Stimulated activated CD4-positive, alpha-beta T cell treated with anti-CD3 and anti-CD28 coated beads, Interleukin-2, amount 100 ng/mL, for 48 hours (primary cell): ENCODE data around the gene TMPRSS11B.
"Not testable (repeated sequence)": the region's sequence is repeated elsewhere in the genome, so short reads cannot be mapped to it uniquely, and the experiment has no call there.

Experiments used
- DNase-seq, 2 donors: peaks; one replicate each; pipeline ENCODE4 v3.0.0-alpha.2; 2020

The TMPRSS11B gene

DNA sequence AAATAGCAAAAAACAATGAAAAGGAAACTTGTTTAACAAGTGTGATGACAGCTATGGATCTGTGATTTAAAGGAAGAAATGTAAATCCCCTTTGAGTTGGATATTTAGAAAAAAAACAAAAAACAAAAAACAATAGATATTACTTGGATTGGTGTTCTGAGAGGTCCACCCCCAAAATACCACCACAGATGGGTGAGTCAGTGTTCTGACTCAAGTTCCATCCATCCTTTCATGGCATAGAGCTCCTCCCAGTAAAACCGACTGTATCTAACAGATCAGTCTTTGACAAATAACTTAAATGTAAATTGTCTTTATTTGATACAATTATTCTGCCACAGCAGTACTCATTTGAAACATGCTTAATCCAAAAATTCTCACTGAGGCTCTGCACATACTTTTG is 27.4 kb downstream of the TMPRSS11B start:
- no peak for DNase-seq

DNA sequence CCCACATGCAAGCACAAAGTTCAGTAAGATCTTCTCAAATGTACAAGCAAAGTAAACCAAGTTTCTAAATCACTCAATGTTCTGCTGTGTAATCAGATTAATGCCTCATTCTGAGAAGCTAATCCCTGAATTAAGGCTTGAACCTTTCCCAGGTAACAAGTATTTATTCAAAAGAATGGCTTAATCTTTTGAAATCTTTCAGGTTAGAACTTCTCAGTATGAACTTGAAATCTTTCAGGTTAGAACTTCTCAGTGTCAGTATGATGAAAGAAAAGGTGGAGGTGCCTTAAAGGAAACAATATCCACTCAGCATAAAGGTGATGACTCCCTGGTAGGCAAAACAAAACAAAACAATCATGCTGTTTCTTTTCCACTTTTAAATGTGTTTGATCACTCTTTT is 29.0 kb downstream of the TMPRSS11B start:
- no peak for DNase-seq

DNA sequence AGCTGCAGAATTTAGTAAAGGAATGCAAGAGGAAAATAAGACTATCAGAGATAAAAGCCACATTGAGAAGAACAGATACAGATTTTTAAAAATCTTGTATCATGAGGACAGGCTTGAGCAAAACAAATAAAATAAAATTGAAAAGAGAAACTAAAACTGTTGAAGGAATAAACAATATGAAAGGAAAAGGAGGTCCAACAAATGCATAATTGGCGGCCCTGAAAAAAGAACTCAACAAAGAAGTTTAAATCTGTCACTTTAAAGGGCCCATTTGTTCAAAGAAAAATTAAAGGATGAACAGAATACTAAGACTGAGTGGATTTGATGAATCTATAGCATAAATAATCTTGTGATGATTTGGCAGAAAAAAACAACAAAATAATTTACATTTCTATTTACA is 36.5 kb downstream of the TMPRSS11B start:
- DNase-seq, result no peak

DNA sequence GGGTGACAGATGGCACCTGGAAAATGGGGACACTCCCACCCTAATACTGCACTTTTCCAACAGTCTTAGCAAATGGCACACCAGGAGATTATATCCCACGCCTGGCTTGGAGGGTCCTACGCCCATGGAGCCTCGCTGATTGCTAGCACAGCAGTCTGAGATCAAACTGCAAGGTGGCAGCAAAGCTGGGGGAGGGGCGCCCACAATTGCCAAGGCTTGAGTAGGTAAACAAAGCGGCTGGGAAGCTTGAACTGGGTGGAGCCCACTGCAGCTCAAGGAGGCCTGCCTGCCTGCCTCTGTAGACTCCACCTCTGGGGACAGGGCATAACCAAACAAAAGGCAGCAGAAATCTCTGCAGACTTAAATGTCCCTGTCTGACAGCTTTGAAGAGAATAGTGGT is 51.2 kb downstream of the TMPRSS11B start:
- DNase-seq, result not testable (repeated sequence)

DNA sequence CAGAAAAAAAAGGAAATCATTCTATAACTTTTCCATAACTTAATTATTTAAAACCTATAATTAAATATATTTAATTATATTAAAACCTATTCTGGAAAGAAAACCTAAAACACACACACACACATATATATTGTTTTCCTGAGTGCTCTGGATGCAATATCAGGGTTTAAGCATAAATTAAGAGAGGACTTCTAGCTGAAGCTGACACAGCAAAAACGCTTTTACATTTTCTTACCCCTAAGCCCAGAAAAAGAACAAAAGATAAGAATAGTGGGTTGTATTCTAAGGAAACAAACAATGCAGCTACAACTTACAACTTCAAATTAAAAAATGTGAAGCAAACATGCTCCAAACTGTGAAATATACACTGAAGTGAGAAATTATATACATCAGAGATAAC is 52.3 kb downstream of the TMPRSS11B start:
- no peak for DNase-seq

DNA sequence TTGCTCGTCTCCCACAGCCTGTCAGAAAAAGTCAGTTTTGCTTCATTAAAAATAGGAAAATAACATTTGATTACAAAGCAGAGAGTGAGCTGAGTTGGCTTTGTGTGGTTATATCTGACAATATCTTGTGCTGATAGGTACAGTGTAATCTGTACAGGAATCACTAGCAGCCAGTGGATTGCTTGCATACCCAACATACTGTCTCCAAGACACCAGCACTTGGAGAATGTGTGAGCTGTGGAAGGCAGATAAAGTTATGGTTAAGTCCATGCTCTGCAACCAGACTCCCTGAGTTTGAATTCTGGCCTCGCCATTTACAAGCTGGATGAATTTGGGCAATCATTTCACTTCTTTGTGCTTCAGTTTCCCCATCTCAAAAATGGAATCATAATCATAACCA is 58.3 kb downstream of the TMPRSS11B start:
- DNase-seq, result no peak

DNA sequence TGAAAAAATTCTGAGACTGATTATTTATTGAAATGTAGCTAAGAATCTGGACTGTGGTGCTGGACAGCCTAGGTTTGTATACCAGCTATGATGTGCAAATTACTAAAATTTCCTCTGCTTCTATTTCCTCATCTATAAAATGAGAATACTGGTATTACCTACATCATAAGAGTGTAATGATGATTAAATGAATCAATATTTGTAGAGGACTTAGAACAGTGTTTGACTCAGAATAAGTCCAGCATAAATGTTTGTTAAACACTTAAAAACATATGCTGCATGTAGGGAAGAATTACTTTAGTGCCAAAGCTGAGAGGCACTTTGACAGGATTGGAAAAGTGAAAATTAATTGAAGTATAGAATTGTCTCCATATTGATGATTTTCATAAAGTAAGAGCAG is 60.6 kb downstream of the TMPRSS11B start:
- no peak for DNase-seq

DNA sequence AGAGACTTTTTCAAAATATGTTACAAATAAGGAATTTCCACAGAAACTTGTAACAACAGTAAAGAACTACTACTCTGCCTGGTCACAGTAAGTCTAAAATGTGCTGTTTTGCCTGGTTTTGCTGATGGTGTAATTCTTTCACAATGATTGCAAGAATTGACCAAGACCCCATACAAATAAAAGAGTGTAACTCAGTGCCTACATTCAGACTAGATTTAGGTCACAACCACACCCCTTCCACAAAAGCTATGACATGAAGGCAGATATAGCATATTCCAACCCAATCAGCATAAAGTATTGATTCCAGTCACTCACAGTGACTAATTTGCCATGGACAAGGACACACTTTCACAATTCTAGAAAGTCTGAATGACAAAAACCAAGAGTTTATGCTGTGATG is 62.1 kb downstream of the TMPRSS11B start:
- no peak for DNase-seq

DNA sequence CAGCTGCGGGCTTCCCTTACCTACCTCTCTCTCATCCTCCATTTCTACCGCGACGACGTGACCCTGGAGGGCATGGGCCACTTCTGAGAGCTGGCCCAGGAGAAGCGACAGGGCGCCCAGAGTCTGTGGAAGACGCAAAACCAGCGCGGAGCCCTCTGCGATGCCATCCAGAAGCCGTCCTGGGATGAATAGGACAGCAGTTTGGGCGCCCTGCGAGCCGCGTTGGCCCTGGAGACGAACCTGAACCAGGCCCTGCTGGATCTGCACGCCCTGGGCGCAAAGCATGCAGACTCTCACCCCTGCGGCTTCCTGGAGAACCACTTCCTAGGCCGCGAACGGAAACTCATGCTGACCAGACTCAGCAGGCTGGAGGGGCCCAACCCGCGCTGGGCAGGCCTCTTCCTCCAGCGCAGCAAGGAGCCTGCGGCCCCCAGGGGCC is 63.1 kb downstream of the TMPRSS11B start:
- DNase-seq, result no peak

DNA sequence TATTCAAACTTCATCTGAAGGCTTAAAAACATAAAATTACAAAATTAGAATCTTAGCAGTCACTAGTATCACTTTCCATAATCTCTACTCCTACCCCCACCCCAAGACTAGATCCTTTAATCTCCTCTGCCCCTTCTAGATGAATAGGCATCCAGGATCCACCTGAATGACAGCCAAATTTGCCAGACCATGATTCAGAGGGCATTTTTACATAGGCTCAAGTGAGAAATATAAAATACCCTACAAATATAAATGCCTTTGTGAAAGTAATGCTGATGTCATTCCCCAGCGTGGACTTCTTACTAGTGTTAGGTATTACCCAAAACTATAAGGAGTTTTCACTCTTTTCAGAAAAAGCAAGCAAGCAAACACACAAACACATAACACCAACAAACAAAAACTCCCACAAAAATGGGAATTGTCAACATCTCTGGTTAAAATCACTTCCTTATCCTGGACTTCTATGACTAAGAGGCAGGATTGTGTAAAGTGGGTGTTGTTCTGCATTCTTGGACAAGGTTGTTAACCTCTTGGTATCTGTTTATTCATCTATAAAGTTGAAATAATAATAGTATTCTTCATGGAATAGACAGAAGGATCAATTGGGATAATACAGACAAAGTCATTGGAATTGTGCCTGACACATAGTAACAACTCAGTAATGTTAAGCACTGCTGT is 64.5 kb downstream of the TMPRSS11B start:
- DNase-seq, result no peak

DNA sequence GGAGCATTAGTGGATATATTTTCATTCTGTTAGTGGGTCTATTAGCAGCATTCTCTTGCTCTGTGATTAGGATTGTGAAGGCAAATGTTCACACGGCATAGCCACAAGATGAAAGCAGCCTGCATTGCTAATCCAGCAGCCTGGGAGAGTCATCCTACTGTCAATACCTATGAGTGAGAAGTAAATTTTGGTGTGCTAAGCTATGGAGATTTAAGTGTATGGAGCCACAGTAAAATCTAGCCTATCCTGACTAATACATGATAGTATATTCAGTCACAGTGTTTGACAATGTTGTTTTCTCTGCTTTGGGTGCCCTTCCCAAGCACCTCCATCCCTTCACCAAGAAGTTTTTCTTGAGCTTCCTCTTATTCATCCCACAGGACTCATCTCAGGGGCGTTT is 68.6 kb downstream of the TMPRSS11B start:
- DNase-seq, result no peak
